Measurements from ENCODE around the gene FAHD2A. TPM values are rescaled to one million over a fixed set of nuclear protein-coding genes. Genes with fewer than 3 reads are reported as not detected.
A peak's percentile ranks its signal among the peaks of the same experiment; 100 is the strongest.
"Not testable (repeated sequence)": the region's sequence is repeated elsewhere in the genome, so short reads cannot be mapped to it uniquely, and the experiment has no call there.

Gene FAHD2A
- total RNA-seq (17.8 TPM), polyA plus RNA-seq (20.3 TPM)

DNA sequence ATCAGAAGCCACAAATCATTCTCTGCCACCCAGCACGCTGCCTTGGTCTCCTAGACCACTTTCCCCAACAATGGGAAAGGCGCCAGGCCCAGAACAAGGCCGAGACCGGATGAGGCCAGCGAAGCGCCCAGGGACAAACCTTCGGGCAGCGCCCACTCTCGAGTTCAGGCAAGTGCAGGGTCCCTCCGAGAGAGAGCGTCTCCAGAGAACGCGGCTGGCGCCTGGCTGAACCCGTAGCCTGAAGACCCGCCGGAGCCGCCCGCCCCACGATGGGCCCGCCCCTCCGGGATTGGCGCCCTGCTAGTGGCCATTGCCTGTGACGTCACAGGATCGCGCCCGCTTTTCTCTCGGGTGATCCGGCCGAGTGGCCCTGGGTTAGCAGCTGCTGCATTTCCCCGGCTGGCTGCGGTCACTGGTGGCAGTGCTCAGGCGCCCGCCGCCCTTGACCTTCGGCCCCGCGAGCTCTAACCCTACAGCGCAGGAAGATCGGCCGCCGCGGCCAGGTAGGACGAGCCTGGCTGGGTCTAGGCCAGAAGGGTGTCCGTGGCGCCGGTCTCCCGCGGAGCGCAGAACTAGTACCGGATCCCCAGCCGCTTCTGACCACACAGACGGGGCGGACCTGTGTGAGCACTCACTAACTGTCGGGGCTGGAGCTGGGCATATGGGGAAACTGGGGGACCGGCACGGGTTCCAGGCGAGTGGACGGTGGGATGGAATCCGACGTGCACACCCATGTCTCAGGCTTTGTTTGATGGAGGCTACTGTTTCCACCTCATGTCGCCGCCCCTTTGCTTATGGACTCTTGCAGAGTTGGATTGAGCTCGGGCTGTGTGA lies at the start of gene FAHD2A:
FAHD2A (plus strand) TSS at position 339 of the 834 bp plus-strand sequence. CDS start 2,851 bp downstream, outside the sequence.
- Histone ChIP-seq H3K4me1 (ENCODE audit: insufficient read depth) (no peaks in the 10 kb centered on the region), H3K27ac (ENCODE audit: low read depth) (peak within 1 kb of the TSS; percentile 52), H3K4me3 (ENCODE audit: low read depth, low read length) (peak within 1 kb of the TSS; percentile 76), H3K36me3 (ENCODE audit: insufficient read depth) (no peaks in the 10 kb centered on the region)
- under 1% methylated on average over 64 of the region's 64 CpGs for WGBS
- peak; percentile 81 for DNase-seq (ENCODE audit: extremely low spot score)

DNA sequence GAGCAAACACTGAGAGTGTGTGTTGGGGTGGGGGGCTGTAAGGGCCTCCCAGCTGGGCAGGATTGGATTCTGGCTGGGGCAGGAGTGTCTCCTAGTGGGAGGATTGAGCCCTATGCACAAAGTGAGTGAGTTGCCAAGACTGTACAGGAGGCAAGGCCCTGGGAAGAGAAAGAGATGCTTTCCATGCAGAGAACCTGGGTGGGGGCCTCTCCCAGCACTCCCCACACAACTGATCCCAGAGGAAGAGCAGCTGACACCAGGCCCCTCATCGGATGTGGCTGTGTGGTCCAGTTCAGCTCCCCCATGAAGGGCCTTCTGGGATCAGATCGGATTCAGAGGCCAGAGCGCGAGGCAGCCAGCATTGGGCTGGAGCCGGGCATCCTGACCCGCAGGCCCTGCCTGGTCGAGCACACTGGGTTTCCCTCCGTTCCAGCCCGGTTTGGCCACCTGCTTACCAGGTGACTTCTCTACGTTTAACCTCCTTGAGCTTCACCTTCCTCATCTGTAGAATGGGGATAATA lies 49.4 kb upstream of the FAHD2A start:
- Histone ChIP-seq H3K4me1 (ENCODE audit: insufficient read depth) (no peaks in the 10 kb centered on the region), H3K27ac (ENCODE audit: low read depth) (no peak overlapping the region), H3K36me3 (ENCODE audit: insufficient read depth) (no peaks in the 10 kb centered on the region), H3K4me3 (ENCODE audit: low read depth, low read length) (no peak overlapping the region)
- WGBS: 91% methylated on average over 10 of the region's 10 CpGs
- no peak for DNase-seq (ENCODE audit: extremely low spot score)

DNA sequence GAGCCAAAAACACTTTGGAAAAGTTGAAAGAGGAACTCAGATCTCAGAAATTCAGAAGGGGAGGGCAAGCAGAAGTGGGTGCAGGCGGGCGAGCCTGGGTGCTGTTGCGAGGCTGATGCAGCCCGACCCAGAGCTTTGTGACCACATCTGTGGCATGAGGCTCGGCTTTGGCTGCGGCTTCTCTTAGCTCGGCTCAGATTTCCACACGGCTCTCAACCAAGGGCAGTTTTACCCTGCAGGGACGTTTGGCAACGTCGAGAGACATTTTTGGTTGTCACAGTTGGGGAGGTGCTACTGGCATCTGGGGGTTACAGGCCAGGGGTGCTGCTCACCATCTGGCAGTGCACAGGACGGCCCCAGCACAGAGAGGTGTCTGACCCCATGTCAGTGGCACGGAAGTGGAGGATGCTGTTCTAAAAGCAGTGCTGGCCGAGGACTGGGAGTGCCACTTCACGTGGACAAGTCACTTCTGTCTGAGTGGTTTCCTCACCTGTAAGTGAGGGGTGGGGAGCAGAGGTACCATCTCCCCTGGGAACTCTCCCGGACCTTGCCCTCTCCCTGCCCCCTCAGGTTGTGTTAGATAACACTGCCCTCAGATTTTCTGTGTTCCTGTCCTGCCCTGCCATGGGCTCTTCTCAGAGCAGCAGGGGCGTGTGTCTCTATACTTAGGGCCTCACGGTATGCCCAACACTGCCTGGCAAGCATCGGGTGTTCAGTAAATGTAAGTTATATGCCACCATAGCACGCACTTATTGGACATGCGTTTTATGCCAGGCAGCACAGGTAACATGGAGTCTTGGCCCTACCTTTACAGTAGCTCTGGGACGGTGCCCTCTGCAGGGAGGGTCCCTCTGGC lies 48.7 kb upstream of the FAHD2A start:
- WGBS: 84% methylated on average over 22 of the region's 22 CpGs
- no peak overlapping the region for H3K4me3 ChIP-seq (ENCODE audit: low read depth, low read length)
- H3K4me1 ChIP-seq (ENCODE audit: insufficient read depth): no peaks in the 10 kb centered on the region
- H3K27ac ChIP-seq (ENCODE audit: low read depth): no peak overlapping the region
- DNase-seq (ENCODE audit: extremely low spot score): no peak
- H3K36me3 ChIP-seq (ENCODE audit: insufficient read depth): no peaks in the 10 kb centered on the region

- DNase-seq (ENCODE audit: extremely low spot score): no peak
- Histone ChIP-seq H3K4me1 (ENCODE audit: insufficient read depth) (no peaks in the 10 kb centered on the region), H3K27ac (ENCODE audit: low read depth) (no peak overlapping the region), H3K36me3 (ENCODE audit: insufficient read depth) (no peaks in the 10 kb centered on the region), H3K4me3 (ENCODE audit: low read depth, low read length) (no peak overlapping the region)
- WGBS: 93% methylated on average over 5 of the region's 5 CpGs
Measured at GRCh38 chr2:95354469-95354901, 48.0 kb upstream of the FAHD2A start.

- H3K4me1 ChIP-seq (ENCODE audit: insufficient read depth): no peaks in the 10 kb centered on the region
- no peak overlapping the region for H3K27ac ChIP-seq (ENCODE audit: low read depth)
- 95% methylated on average over 8 of the region's 8 CpGs for WGBS
- H3K36me3 ChIP-seq (ENCODE audit: insufficient read depth): no peaks in the 10 kb centered on the region
- no peak for DNase-seq (ENCODE audit: extremely low spot score)
- no peak overlapping the region for H3K4me3 ChIP-seq (ENCODE audit: low read depth, low read length)
Measured at GRCh38 chr2:95354925-95355324, 47.6 kb upstream of the FAHD2A start.

- H3K36me3 ChIP-seq (ENCODE audit: insufficient read depth); DNase-seq (ENCODE audit: extremely low spot score); H3K4me1 ChIP-seq (ENCODE audit: insufficient read depth); H3K27ac ChIP-seq (ENCODE audit: low read depth); H3K4me3 ChIP-seq (ENCODE audit: low read depth, low read length): not testable (repeated sequence)
- WGBS: 93% methylated on average over 4 of the region's 5 CpGs
Measured at GRCh38 chr2:95355486-95355885, 47.0 kb upstream of the FAHD2A start.

- DNase-seq (ENCODE audit: extremely low spot score): no peak
- WGBS: 90% methylated on average over 12 of the region's 12 CpGs
- H3K4me1 ChIP-seq (ENCODE audit: insufficient read depth): no peaks in the 10 kb centered on the region
Measured at GRCh38 chr2:95356821-95357700, 45.4 kb upstream of the FAHD2A start.

GRCh38 chr2:95357717-95358280 lies 44.7 kb upstream of the FAHD2A start:
- Histone ChIP-seq H3K4me3 (ENCODE audit: low read depth, low read length) (no peak overlapping the region), H3K36me3 (ENCODE audit: insufficient read depth) (no peaks in the 10 kb centered on the region), H3K27ac (ENCODE audit: low read depth) (no peak overlapping the region), H3K4me1 (ENCODE audit: insufficient read depth) (no peaks in the 10 kb centered on the region)
- DNase-seq (ENCODE audit: extremely low spot score): no peak
- WGBS: 90% methylated on average over 6 of the region's 6 CpGs

More at GRCh38 chr2:95356821-95357700, 45.4 kb upstream of the FAHD2A start:
- no peak overlapping the region for H3K4me3 ChIP-seq (ENCODE audit: low read depth, low read length)
- no peaks in the 10 kb centered on the region for H3K36me3 ChIP-seq (ENCODE audit: insufficient read depth)
- H3K27ac ChIP-seq (ENCODE audit: low read depth): no peak overlapping the region

GRCh38 chr2:95359031-95359430 lies 43.5 kb upstream of the FAHD2A start:
- DNase-seq (ENCODE audit: extremely low spot score): no peak
- Histone ChIP-seq H3K36me3 (ENCODE audit: insufficient read depth) (no peaks in the 10 kb centered on the region), H3K27ac (ENCODE audit: low read depth) (no peak overlapping the region), H3K4me1 (ENCODE audit: insufficient read depth) (no peaks in the 10 kb centered on the region), H3K4me3 (ENCODE audit: low read depth, low read length) (no peak overlapping the region)
- WGBS: 43% methylated on average over 3 of the region's 3 CpGs

DNA sequence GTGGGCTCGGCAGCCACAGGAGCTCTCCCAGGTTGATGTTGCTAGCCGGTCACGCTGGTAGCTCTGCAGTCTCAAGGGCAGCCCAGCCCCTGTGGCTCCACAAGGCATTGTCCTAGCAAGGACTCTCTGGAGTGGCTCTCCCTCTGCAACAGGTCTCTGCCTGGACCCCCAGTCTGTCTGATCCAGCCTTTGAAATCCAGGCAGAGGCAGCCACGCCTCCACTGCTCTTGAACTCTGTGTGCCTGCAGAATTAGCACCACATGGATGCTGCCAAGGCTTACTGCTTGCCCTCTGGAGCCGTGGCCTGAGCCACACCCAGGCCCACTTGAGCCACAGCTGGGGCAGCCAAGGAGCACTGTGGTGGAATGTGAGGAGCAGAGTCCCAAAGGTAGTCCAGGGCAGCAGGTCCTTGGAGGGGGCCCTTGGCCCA lies 43.0 kb upstream of the FAHD2A start:
- H3K4me1 ChIP-seq (ENCODE audit: insufficient read depth): no peaks in the 10 kb centered on the region
- H3K27ac ChIP-seq (ENCODE audit: low read depth): no peak overlapping the region
- no peaks in the 10 kb centered on the region for H3K36me3 ChIP-seq (ENCODE audit: insufficient read depth)
- DNase-seq (ENCODE audit: extremely low spot score): no peak
- no peak overlapping the region for H3K4me3 ChIP-seq (ENCODE audit: low read depth, low read length)
- 72% methylated on average over 5 of the region's 5 CpGs for WGBS

- no peak for DNase-seq (ENCODE audit: extremely low spot score)
- Histone ChIP-seq H3K4me3 (ENCODE audit: low read depth, low read length) (no peak overlapping the region), H3K36me3 (ENCODE audit: insufficient read depth) (no peaks in the 10 kb centered on the region), H3K27ac (ENCODE audit: low read depth) (no peak overlapping the region), H3K4me1 (ENCODE audit: insufficient read depth) (no peaks in the 10 kb centered on the region)
- 85% methylated on average over 9 of the region's 9 CpGs for WGBS
Measured at GRCh38 chr2:95361216-95361980, 41.1 kb upstream of the FAHD2A start.

DNA sequence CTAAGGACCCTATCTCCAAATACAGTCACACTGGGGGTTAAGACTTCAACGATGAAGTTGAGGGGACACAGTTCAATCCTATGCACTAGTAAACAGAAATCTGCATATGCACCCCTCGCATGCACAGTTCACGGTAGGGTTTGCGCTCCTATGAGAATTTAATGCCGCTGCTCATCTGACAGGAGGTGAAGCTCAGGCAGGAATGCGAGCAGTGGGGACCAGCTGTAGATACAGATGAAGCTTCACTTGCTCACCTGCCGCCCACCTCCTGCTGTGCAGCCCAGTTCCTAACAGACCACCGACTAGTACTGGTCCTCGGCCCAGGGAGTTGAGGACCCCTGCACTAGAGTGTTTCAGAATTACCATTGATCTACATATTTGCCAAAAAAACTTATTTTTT lies 40.0 kb upstream of the FAHD2A start:
- Histone ChIP-seq H3K27ac (ENCODE audit: low read depth) (no peak overlapping the region), H3K36me3 (ENCODE audit: insufficient read depth) (no peaks in the 10 kb centered on the region), H3K4me3 (ENCODE audit: low read depth, low read length) (no peak overlapping the region), H3K4me1 (ENCODE audit: insufficient read depth) (no peaks in the 10 kb centered on the region)
- WGBS: 91% methylated on average over 9 of the region's 9 CpGs
- DNase-seq (ENCODE audit: extremely low spot score): no peak

Data from urinary bladder (tissue), 4 donors.